DND-41 (cell line): ENCODE measurements around the gene SH3RF3.

ENCODE experiments used
- ATAC-seq: fragments of 200-7000 bp; cut with Tn5 transposase; 3 replicates; pipeline ENCODE4 v1.9.1; 2021; ENCODE audit warnings: low read depth; ENCODE audit not compliant: insufficient read depth
- DNase-seq: peaks from one replicate; pipeline ENCODE4 v3.0.0-alpha.2; 2020
- H2AFZ ChIP-seq: 2 replicates; pipeline ENCODE4 v1.6.0; 2012; ENCODE audit warnings: low read depth, low read length
- H3K27ac ChIP-seq: 2 replicates; pipeline ENCODE4 v1.5.1; 2012; ENCODE audit warnings: low read length, inconsistent platforms
- H3K27me3 ChIP-seq: fragments of 200-600 bp; sonication (generic); 2 replicates; pipeline ENCODE4 v1.6.0; 2012; ENCODE audit warnings: low read length, mild to moderate bottlenecking, inconsistent platforms; ENCODE audit not compliant: insufficient read depth, poor library complexity
- H3K36me3 ChIP-seq: 2 replicates; pipeline ENCODE4 v1.5.1; 2012; ENCODE audit warnings: low read length, inconsistent platforms; ENCODE audit not compliant: insufficient read depth
- H3K4me1 ChIP-seq: 2 replicates; pipeline ENCODE4 v1.5.1; 2012; ENCODE audit warnings: mild to moderate bottlenecking, low read length; ENCODE audit not compliant: insufficient read depth
- H3K4me2 ChIP-seq: 2 replicates; pipeline ENCODE4 v1.6.0; 2012; ENCODE audit warnings: mild to moderate bottlenecking, moderate library complexity, low read length, inconsistent platforms; ENCODE audit not compliant: insufficient read depth
- H3K4me3 ChIP-seq, 2 experiments: fragments of 200-600 bp in 1 of 2; shearing (Covaris generic) in 1 of 2; 2 replicates each; pipeline ENCODE4 v1.5.1; 2012 to 2016; ENCODE audit warnings: inconsistent platforms in 2 of 2, low read length in 2 of 2, mild to moderate bottlenecking in 2 of 2, low read depth in 1 of 2, moderate library complexity in 1 of 2
- H3K79me2 ChIP-seq: 2 replicates; pipeline ENCODE4 v1.6.0; 2012; ENCODE audit warnings: low read length, inconsistent platforms; ENCODE audit not compliant: insufficient read depth
- H3K9ac ChIP-seq: 2 replicates; pipeline ENCODE4 v1.6.0; 2012; ENCODE audit warnings: low read depth, mild to moderate bottlenecking, inconsistent platforms, low read length, moderate library complexity
- H3K9me3 ChIP-seq: 2 replicates; pipeline ENCODE4 v1.5.1; 2012; ENCODE audit warnings: low read length, moderate library complexity, mild to moderate bottlenecking, inconsistent platforms; ENCODE audit not compliant: insufficient read depth, severe bottlenecking
- H4K20me1 ChIP-seq: 2 replicates; pipeline ENCODE4 v1.6.0; 2012; ENCODE audit warnings: low read length; ENCODE audit not compliant: insufficient read depth
- EZH2 ChIP-seq: IDR thresholded peaks from 3 replicates; pipeline ENCODE4 v1.6.1; 2012; ENCODE audit warnings: borderline replicate concordance, low read depth, mild to moderate bottlenecking, moderate library complexity, low read length, inconsistent platforms; ENCODE audit not compliant: severe bottlenecking
- TF ChIP-seq, protein P1 (sequence below): IDR thresholded peaks from 2 replicates; pipeline ENCODE4 v1.5.1; 2012; ENCODE audit warnings: borderline replicate concordance, low read length, moderate library complexity, mild to moderate bottlenecking; ENCODE audit not compliant: poor library complexity, severe bottlenecking; ENCODE audit errors: extremely low read depth

The SH3RF3 gene

DNA sequence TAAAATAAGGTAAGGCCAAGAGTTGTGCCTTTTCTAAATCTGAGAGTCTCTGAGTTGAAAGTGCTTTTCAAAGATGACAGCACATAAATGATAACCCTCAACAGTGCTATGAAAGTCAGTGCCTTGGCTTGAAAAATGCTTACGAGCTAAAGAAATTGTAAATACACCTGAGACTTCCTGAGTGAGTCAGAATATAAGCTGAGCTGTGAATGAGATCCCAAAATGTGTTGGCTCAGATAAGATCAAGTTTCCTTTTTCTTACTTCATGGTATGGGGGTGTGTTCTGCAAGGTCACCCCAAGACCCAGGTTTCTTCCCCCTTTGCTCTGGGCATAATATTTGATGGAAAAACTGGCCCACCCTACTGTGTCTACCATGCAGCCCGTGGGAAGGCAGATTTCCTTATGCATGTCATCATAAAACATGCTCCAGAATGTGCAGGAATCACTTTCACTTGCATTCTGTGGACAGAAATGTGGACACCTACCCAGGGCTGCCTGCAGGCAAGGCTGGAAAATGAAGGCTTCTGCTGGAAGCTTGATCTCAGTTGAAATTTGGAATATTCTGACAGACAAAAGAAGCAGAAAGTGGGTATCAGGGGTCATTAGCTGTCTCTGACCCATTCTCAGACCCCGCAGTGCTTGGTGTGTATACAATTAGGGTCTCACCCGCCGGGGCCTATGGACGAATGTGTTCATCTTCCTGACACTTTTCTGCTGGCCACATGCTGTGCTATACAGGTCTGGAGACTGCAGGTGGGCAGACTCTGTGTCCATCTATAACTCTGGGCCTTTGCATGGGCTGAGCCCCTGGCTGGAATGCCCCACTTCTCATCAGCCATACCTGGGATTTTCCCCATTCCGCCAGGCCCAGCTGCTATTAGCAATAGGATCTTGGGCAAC is 212.6 kb downstream of the SH3RF3 start:
- Histone ChIP-seq H3K36me3 (no peaks in the 10 kb centered on the region), H3K27ac (no peak overlapping the region), H3K9ac (no peak overlapping the region), H3K79me2 (no peaks in the 10 kb centered on the region), H3K9me3 (no peaks in the 10 kb centered on the region), H3K27me3 (no peaks in the 10 kb centered on the region), H3K4me2 (no peak overlapping the region), H3K4me3 (no peak overlapping the region), H2AFZ (no peak overlapping the region), H4K20me1 (0 out of 2 replicates have a peak, but pooled peaks cover 3% of the 10 kb centered on the region), H3K4me1 (peaks cover 9% of the 10 kb centered on the region)
- ATAC-seq (no peak), DNase-seq (no peak)
- TF ChIP-seq, protein P1, sequence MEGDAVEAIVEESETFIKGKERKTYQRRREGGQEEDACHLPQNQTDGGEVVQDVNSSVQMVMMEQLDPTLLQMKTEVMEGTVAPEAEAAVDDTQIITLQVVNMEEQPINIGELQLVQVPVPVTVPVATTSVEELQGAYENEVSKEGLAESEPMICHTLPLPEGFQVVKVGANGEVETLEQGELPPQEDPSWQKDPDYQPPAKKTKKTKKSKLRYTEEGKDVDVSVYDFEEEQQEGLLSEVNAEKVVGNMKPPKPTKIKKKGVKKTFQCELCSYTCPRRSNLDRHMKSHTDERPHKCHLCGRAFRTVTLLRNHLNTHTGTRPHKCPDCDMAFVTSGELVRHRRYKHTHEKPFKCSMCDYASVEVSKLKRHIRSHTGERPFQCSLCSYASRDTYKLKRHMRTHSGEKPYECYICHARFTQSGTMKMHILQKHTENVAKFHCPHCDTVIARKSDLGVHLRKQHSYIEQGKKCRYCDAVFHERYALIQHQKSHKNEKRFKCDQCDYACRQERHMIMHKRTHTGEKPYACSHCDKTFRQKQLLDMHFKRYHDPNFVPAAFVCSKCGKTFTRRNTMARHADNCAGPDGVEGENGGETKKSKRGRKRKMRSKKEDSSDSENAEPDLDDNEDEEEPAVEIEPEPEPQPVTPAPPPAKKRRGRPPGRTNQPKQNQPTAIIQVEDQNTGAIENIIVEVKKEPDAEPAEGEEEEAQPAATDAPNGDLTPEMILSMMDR: no peak
- no peak for TF ChIP-seq EZH2

DNA sequence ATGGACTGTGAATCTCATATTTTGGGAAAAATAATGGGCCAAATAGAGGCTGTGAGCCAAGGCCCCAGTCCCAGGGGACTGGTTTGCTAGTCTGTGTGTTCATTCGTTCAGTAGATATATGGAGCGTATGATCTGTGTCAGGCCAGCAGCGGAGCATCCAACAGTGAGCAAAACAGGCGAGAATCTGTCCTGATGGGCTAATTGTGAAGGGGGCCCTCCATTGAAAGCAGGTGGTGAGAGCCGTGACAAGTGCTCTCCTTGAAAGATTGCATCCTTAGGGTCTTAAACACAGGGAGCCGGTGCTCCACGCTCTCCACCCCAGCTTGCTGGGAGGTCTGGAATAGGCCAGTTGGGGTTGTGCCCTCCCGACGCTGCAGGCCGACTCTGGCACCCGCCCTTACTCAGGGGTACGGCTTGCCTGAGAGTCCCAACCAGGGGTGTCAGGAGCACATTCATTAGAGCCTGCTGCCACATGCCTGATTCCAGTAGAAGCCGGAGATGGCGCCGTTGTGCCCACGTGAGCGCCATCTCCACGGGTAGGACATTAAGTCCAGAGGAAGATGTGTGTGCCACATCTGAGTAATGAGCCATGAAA is 213.3 kb downstream of the SH3RF3 start:
- Histone ChIP-seq H3K4me2 (no peak overlapping the region), H4K20me1 (0 out of 2 replicates have a peak, but pooled peaks cover 3% of the 10 kb centered on the region), H3K79me2 (no peaks in the 10 kb centered on the region), H3K9me3 (no peaks in the 10 kb centered on the region), H3K27ac (no peak overlapping the region), H3K4me1 (peaks cover 4% of the 10 kb centered on the region; the same call in 1 of the 2 replicates), H3K36me3 (no peaks in the 10 kb centered on the region), H3K4me3 (no peak overlapping the region), H3K27me3 (no peaks in the 10 kb centered on the region), H2AFZ (no peak overlapping the region), H3K9ac (no peak overlapping the region)
- TF ChIP-seq, protein P1: no peak
- TF ChIP-seq EZH2: no peak
- ATAC-seq: no peak
- DNase-seq: no peak

DNA sequence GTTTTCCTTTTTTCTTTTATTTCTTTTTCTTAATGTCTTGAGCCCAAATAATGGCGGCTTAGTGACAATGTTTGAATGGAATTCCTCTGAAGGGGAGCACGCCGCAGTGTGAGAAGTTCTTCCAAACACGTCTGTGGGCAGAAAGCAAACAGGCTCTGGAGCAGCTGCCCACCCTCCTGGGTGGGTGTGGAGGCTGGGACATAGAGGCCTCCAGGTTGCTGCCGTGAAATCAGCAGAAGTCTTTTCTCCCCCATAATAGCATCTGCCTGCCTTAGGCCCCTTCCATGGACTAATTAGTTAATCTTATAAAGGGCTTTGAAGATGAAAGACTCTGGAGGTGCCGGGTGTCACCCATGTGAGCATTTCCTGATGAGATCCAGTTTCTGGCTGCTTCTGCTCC is 213.9 kb downstream of the SH3RF3 start:
- TF ChIP-seq EZH2: no peak
- TF ChIP-seq, protein P1: no peak
- H2AFZ ChIP-seq: no peak overlapping the region
- DNase-seq (no peak), ATAC-seq (no peak)
- H3K9ac ChIP-seq: no peak overlapping the region
- H3K9me3 ChIP-seq: no peaks in the 10 kb centered on the region
- H3K4me3 ChIP-seq: no peak overlapping the region
- 0 out of 2 replicates have a peak, but pooled peaks cover 3% of the 10 kb centered on the region for H4K20me1 ChIP-seq
- no peaks in the 10 kb centered on the region for H3K27me3 ChIP-seq
- no peak overlapping the region for H3K4me2 ChIP-seq
- H3K36me3 ChIP-seq: no peaks in the 10 kb centered on the region
- H3K4me1 ChIP-seq: peaks cover 8% of the 10 kb centered on the region
- H3K27ac ChIP-seq: no peak overlapping the region
- H3K79me2 ChIP-seq: no peaks in the 10 kb centered on the region
